HEK293 (cell line): ENCODE results near the gene MOB1B.
A peak's percentile ranks its signal among the peaks of the same experiment; 100 is the strongest.

ENCODE experiments used
- CTCF ChIA-PET: fragments of 350-600 bp; formaldehyde crosslinking; extraction: SDS; loops from one replicate; lab custom pipeline; 2021; ENCODE audit warnings: antibody characterized with exemption; lab: Yijun Ruan, JAX
- POLR2A ChIA-PET: fragments of 300-600 bp; formaldehyde crosslinking; extraction: SDS; loops from one replicate; lab custom pipeline; 2020; ENCODE audit warnings: antibody characterized with exemption, inconsistent platforms; lab: Yijun Ruan, JAX
- H3K27ac ChIP-seq: fragments of 200-500 bp; sonication (Bioruptor generic); 2 replicates; pipeline ENCODE4 v1.5.1; 2014; ENCODE audit warnings: low read depth, low read length, control low read depth, inconsistent platforms; ENCODE audit errors: extremely low read depth
- H3K36me3 ChIP-seq, 2 experiments: fragments of 200-500 bp in 1 of 2; sonication (Bioruptor generic) in 1 of 2; 1 replicate in 1 of 2; 2 replicates in 1 of 2; pipeline ENCODE4 v1.5.1; 2014 to 2017; ENCODE audit warnings: inconsistent platforms in 2 of 2, low read length in 2 of 2; ENCODE audit not compliant: control insufficient read depth in 2 of 2, insufficient read depth in 1 of 2
- H3K4me1 ChIP-seq: fragments of 200-500 bp; sonication (Bioruptor generic); 2 replicates; pipeline ENCODE4 v1.5.1; 2014; ENCODE audit warnings: mild to moderate bottlenecking, low read length, inconsistent platforms; ENCODE audit not compliant: control insufficient read depth, insufficient read depth
- H3K4me3 ChIP-seq: 2 replicates; pipeline ENCODE4 v1.5.1; 2011; ENCODE audit warnings: low read depth, mild to moderate bottlenecking, control low read depth, low read length, moderate library complexity
- H3K9me3 ChIP-seq: fragments of 200-500 bp; sonication (Bioruptor generic); 2 replicates; pipeline ENCODE4 v1.5.1; 2014; ENCODE audit warnings: low read depth, low read length, inconsistent platforms; ENCODE audit not compliant: control insufficient read depth, insufficient read depth
- AEBP2 ChIP-seq: fragments of 450-650 bp; formaldehyde crosslinking; IDR thresholded peaks from 2 replicates; pipeline ENCODE4 v1.5.1; 2016; ENCODE audit warnings: missing biosample characterization, missing genetic modification characterization, borderline replicate concordance
- ATF2 ChIP-seq: fragments of 450-650 bp; formaldehyde crosslinking; IDR thresholded peaks from 2 replicates; pipeline ENCODE4 v1.5.1; 2016; ENCODE audit warnings: missing biosample characterization, missing genetic modification characterization, low read depth
- HOXC10 ChIP-seq: sonication (generic); formaldehyde crosslinking; IDR thresholded peaks from 2 replicates; pipeline ENCODE4 v1.8.1; 2023; ENCODE audit warnings: mild to moderate bottlenecking, missing genetic modification reagents
- KLF16 ChIP-seq: fragments of 450-650 bp; formaldehyde crosslinking; IDR thresholded peaks from 2 replicates; pipeline ENCODE4 v1.5.1; 2017; ENCODE audit warnings: missing biosample characterization, missing genetic modification characterization
- KLF8 ChIP-seq: fragments of 450-650 bp; formaldehyde crosslinking; IDR thresholded peaks from 2 replicates; pipeline ENCODE4 v1.5.1; 2016; ENCODE audit warnings: missing biosample characterization, missing genetic modification characterization
- MEIS1 ChIP-seq: sonication (generic); formaldehyde crosslinking; IDR thresholded peaks from 2 replicates; pipeline ENCODE4 v1.8.1; 2022; ENCODE audit warnings: missing genetic modification reagents, mild to moderate bottlenecking, borderline replicate concordance
- REPIN1 ChIP-seq: fragments of 450-650 bp; formaldehyde crosslinking; IDR thresholded peaks from 2 replicates; pipeline ENCODE4 v1.5.1; 2017; ENCODE audit warnings: missing biosample characterization, missing genetic modification characterization, low read depth
- ZBTB10 ChIP-seq: fragments of 450-650 bp; formaldehyde crosslinking; IDR thresholded peaks from 2 replicates; pipeline ENCODE4 v1.5.1; 2016; ENCODE audit warnings: missing biosample characterization, missing genetic modification characterization
- ZBTB21 ChIP-seq: fragments of 450-650 bp; formaldehyde crosslinking; IDR thresholded peaks from 2 replicates; pipeline ENCODE4 v1.5.1; 2017; ENCODE audit warnings: missing biosample characterization, missing genetic modification characterization
- ZBTB48 ChIP-seq: fragments of 450-650 bp; formaldehyde crosslinking; IDR thresholded peaks from 2 replicates; pipeline ENCODE4 v1.5.1; 2016; ENCODE audit warnings: missing biosample characterization, missing genetic modification characterization
- ZBTB6 ChIP-seq: fragments of 450-650 bp; formaldehyde crosslinking; IDR thresholded peaks from 2 replicates; pipeline ENCODE4 v1.5.1; 2017; ENCODE audit warnings: missing biosample characterization, missing genetic modification characterization
- ZFP3 ChIP-seq: fragments of 450-650 bp; formaldehyde crosslinking; IDR thresholded peaks from 2 replicates; pipeline ENCODE4 v1.5.1; 2016; ENCODE audit warnings: low read depth, missing biosample characterization, missing genetic modification characterization
- ZNF112 ChIP-seq: fragments of 450-650 bp; formaldehyde crosslinking; IDR thresholded peaks from 2 replicates; pipeline ENCODE4 v1.5.0; 2017; ENCODE audit warnings: missing biosample characterization, missing genetic modification characterization
- ZNF266 ChIP-seq: fragments of 450-650 bp; formaldehyde crosslinking; IDR thresholded peaks from 2 replicates; pipeline ENCODE4 v1.5.1; 2016; ENCODE audit warnings: missing biosample characterization, missing genetic modification characterization, low read depth
- ZNF362 ChIP-seq: fragments of 450-650 bp; formaldehyde crosslinking; IDR thresholded peaks from 2 replicates; pipeline ENCODE4 v1.5.1; 2016; ENCODE audit warnings: missing biosample characterization, missing genetic modification characterization
- ZNF394 ChIP-seq: fragments of 450-650 bp; formaldehyde crosslinking; IDR thresholded peaks from 2 replicates; pipeline ENCODE4 v1.5.1; 2016; ENCODE audit warnings: missing biosample characterization, missing genetic modification characterization, mild to moderate bottlenecking, moderate library complexity, borderline replicate concordance
- ZNF426 ChIP-seq: fragments of 450-650 bp; formaldehyde crosslinking; IDR thresholded peaks from 2 replicates; pipeline ENCODE4 v1.5.1; 2017; ENCODE audit warnings: missing biosample characterization, missing genetic modification characterization, mild to moderate bottlenecking, inconsistent platforms, moderate library complexity
- ZNF48 ChIP-seq: fragments of 450-650 bp; formaldehyde crosslinking; IDR thresholded peaks from 2 replicates; pipeline ENCODE4 v1.5.1; 2016; ENCODE audit warnings: missing biosample characterization, missing genetic modification characterization
- ZNF501 ChIP-seq: fragments of 450-650 bp; formaldehyde crosslinking; IDR thresholded peaks from 2 replicates; pipeline ENCODE4 v1.5.1; 2016; ENCODE audit warnings: missing biosample characterization, missing genetic modification characterization
- ZNF558 ChIP-seq: fragments of 450-650 bp; formaldehyde crosslinking; IDR thresholded peaks from 2 replicates; pipeline ENCODE4 v1.5.1; 2016; ENCODE audit warnings: missing biosample characterization, missing genetic modification characterization
- ZNF560 ChIP-seq: fragments of 450-650 bp; formaldehyde crosslinking; IDR thresholded peaks from 2 replicates; pipeline ENCODE4 v1.5.1; 2017; ENCODE audit warnings: missing biosample characterization, missing genetic modification characterization, borderline replicate concordance
- ZNF571 ChIP-seq: fragments of 450-650 bp; formaldehyde crosslinking; IDR thresholded peaks from 2 replicates; pipeline ENCODE4 v1.5.0; 2017; ENCODE audit warnings: missing biosample characterization, missing genetic modification characterization
- ZNF624 ChIP-seq: fragments of 450-650 bp; formaldehyde crosslinking; IDR thresholded peaks from 2 replicates; pipeline ENCODE4 v1.5.1; 2017; ENCODE audit warnings: missing biosample characterization, missing genetic modification characterization
- ZNF658 ChIP-seq: fragments of 450-650 bp; formaldehyde crosslinking; IDR thresholded peaks from 2 replicates; pipeline ENCODE4; 2016; ENCODE audit warnings: missing biosample characterization, missing genetic modification characterization
- ZNF776 ChIP-seq: fragments of 450-650 bp; formaldehyde crosslinking; IDR thresholded peaks from 2 replicates; pipeline ENCODE4 v1.5.0; 2017; ENCODE audit warnings: missing biosample characterization, missing genetic modification characterization, borderline replicate concordance

The MOB1B gene

GRCh38 chr4:70901984-70902576 lies at the start of gene MOB1B (continued):
- no peak for TF ChIP-seq ZBTB10
- TF ChIP-seq REPIN1 (tag by site-specific recombination): no peak
- TF ChIP-seq ZNF112 (tag by site-specific recombination): no peak
- TF ChIP-seq ZFP3 (tag by site-specific recombination): no peak
- no peak for TF ChIP-seq ZNF362
- TF ChIP-seq HOXC10 (CRISPR knock-in tag): no peak
- no peak for TF ChIP-seq ZBTB6 (tag by site-specific recombination)
- no peak for TF ChIP-seq ZNF48 (tag by site-specific recombination)
- no peak for TF ChIP-seq KLF16 (tag by site-specific recombination)
- TF ChIP-seq ZNF624 (tag by site-specific recombination): no peak
- TF ChIP-seq ZNF426: no peak
- TF ChIP-seq ZNF776 (tag by site-specific recombination): no peak
- no peak for TF ChIP-seq ATF2 (tag by site-specific recombination)
- peak; percentile 31; the same call in 1 of the 2 replicates for TF ChIP-seq ZBTB48 (tag by site-specific recombination)
- TF ChIP-seq ZNF560 (tag by site-specific recombination): no peak
- TF ChIP-seq ZBTB21 (tag by site-specific recombination): no peak
- TF ChIP-seq KLF8 (tag by site-specific recombination): peak; percentile 74

- H3K4me3 ChIP-seq: no peak overlapping the region
- H3K9me3 ChIP-seq: no peaks in the 10 kb centered on the region
- no peak overlapping the region for H3K27ac ChIP-seq
- no peaks in the 10 kb centered on the region for H3K36me3 ChIP-seq
- no peaks in the 10 kb centered on the region for H3K4me1 ChIP-seq
- ChIA-PET POLR2A (no interaction called here), CTCF (no interaction called here)
- TF ChIP-seq ZBTB48 (tag by site-specific recombination) (no peak), ZNF571 (tag by site-specific recombination) (no peak), ZNF501 (no peak), ZNF558 (tag by site-specific recombination) (no peak), ZNF394 (tag by site-specific recombination) (no peak), ZNF266 (tag by site-specific recombination) (no peak), MEIS1 (CRISPR knock-in tag) (no peak), AEBP2 (no peak), ZNF48 (tag by site-specific recombination) (no peak), ZBTB10 (no peak), ZNF658 (tag by site-specific recombination) (no peak)
Observed at GRCh38 chr4:70855464-70855863, 46.7 kb upstream of the MOB1B start.
